Measurements from ENCODE around the gene FAR1. TPM values are rescaled to one million over a fixed set of nuclear protein-coding genes. Genes with fewer than 3 reads are reported as not detected.
"Not testable (repeated sequence)": the region's sequence is repeated elsewhere in the genome, so short reads cannot be mapped to it uniquely, and the experiment has no call there.

FAR1 gene
- 10 to 100 TPM; 37.5 to 61.5 (median 38.8) TPM for total RNA-seq

- no peaks in the 10 kb centered on the region for H3K9me3 ChIP-seq
- ATAC-seq = peak; percentile 98
- H3K36me3 ChIP-seq = no peaks in the 10 kb centered on the region
- no peaks in the 10 kb centered on the region for H3K27me3 ChIP-seq
- H3K27ac ChIP-seq = peak within 1 kb of the TSS; percentile 82 to 93 (median 90)
- no peak for TF ChIP-seq EP300 (IDR thresholded peaks at IDR 0.05)
- TF ChIP-seq POLR2AphosphoS5 (IDR thresholded peaks at IDR 0.05) = peak; percentile 81
- peak; percentile 32 to 80 (median 65) for TF ChIP-seq CTCF (IDR thresholded peaks at IDR 0.05)
- TF ChIP-seq POLR2A (IDR thresholded peaks at IDR 0.05) = peak; percentile 70 to 72
- WGBS, 2 donors (ENCODE audit: low coverage in 1 of 2) = no CpG with 5 or more reads among the region's 104 CpGs
- peaks cover 0 to 34% (median 9%) of the 10 kb centered on the region in 3 donors for H3K4me1 ChIP-seq
- H3K4me3 ChIP-seq = peak within 1 kb of the TSS; percentile 92 to 95
These were observed at the start of gene FAR1 for GRCh38 chr11:13668102-13668956. Gene FAR1, plus strand, starts transcription at chr11:13668668. Its CDS starts 26,098 bp downstream, at chr11:13694766.

GRCh38 chr11:13620063-13620462, 48.4 kb upstream of the FAR1 start:
- Histone ChIP-seq H3K9me3 (peaks cover 0 to 53% (median 0%) of the 10 kb centered on the region in 3 donors), H3K36me3 (no peaks in the 10 kb centered on the region), H3K4me1 (no peaks in the 10 kb centered on the region), H3K4me3 (no peak overlapping the region), H3K27me3 (no peaks in the 10 kb centered on the region), H3K27ac (no peak overlapping the region)
- 60% methylated on average over 1 of the region's 2 CpGs; no CpG with 5 or more reads in 1 of the 2 donors for WGBS, 2 donors (ENCODE audit: low coverage in 1 of 2)
- TF ChIP-seq POLR2A (IDR thresholded peaks at IDR 0.05) (no peak), EP300 (IDR thresholded peaks at IDR 0.05) (no peak), POLR2AphosphoS5 (IDR thresholded peaks at IDR 0.05) (no peak), CTCF (IDR thresholded peaks at IDR 0.05) (no peak)
- ATAC-seq = no peak

- not testable (repeated sequence) for ATAC-seq, H3K9me3 ChIP-seq, H3K36me3 ChIP-seq, H3K4me1 ChIP-seq, H3K27me3 ChIP-seq, H3K27ac ChIP-seq, H3K4me3 ChIP-seq
- 80 to 85% methylated on average over 1 to 3 of the region's 3 CpGs for WGBS, 2 donors (ENCODE audit: low coverage in 1 of 2)
These were observed 41.6 kb upstream of the FAR1 start for GRCh38 chr11:13626818-13627217.

- not testable (repeated sequence) for H3K27me3 ChIP-seq, H3K9me3 ChIP-seq, H3K4me3 ChIP-seq, H3K27ac ChIP-seq, ATAC-seq, H3K36me3 ChIP-seq, H3K4me1 ChIP-seq
- WGBS, 2 donors (ENCODE audit: low coverage in 1 of 2) = 40 to 75% methylated on average over 1 to 7 of the region's 8 CpGs
These were observed 39.8 kb upstream of the FAR1 start for GRCh38 chr11:13628634-13629033.

- H3K27ac ChIP-seq = no peak overlapping the region
- H3K4me1 ChIP-seq = no peaks in the 10 kb centered on the region
- H3K4me3 ChIP-seq = no peak overlapping the region
- no peak for ATAC-seq
- H3K36me3 ChIP-seq = no peaks in the 10 kb centered on the region
- H3K9me3 ChIP-seq = no peaks in the 10 kb centered on the region
- 100% methylated on average over 1 of the region's 1 CpG for WGBS, 2 donors (ENCODE audit: low coverage in 1 of 2)
- no peaks in the 10 kb centered on the region for H3K27me3 ChIP-seq
- TF ChIP-seq POLR2A (IDR thresholded peaks at IDR 0.05) (no peak), CTCF (IDR thresholded peaks at IDR 0.05) (no peak), EP300 (IDR thresholded peaks at IDR 0.05) (no peak)
These were observed 38.7 kb upstream of the FAR1 start for GRCh38 chr11:13629779-13630178.

- 79 to 81% methylated on average over 2 to 5 of the region's 5 CpGs for WGBS, 2 donors (ENCODE audit: low coverage in 1 of 2)
- no peak overlapping the region for H3K27ac ChIP-seq
- TF ChIP-seq POLR2A (IDR thresholded peaks at IDR 0.05) (no peak), CTCF (IDR thresholded peaks at IDR 0.05) (no peak), POLR2AphosphoS5 (IDR thresholded peaks at IDR 0.05) (no peak)
- H3K9me3 ChIP-seq = peaks cover 0 to 5% (median 0%) of the 10 kb centered on the region in 3 donors
- ATAC-seq = no peak
- no peak overlapping the region for H3K4me3 ChIP-seq
- H3K36me3 ChIP-seq = no peaks in the 10 kb centered on the region
- no peaks in the 10 kb centered on the region for H3K4me1 ChIP-seq
- no peaks in the 10 kb centered on the region for H3K27me3 ChIP-seq
These were observed 33.2 kb upstream of the FAR1 start for GRCh38 chr11:13635290-13635689.

All from gastroesophageal sphincter (tissue), 4 donors.